Measurements from ENCODE around the gene TOX3. TPM values are rescaled to one million over a fixed set of nuclear protein-coding genes. Genes with fewer than 3 reads are reported as not detected.

The TOX3 gene
- polyA plus RNA-seq, 2 of the 4 experiments (the other 2 are of a cell fraction), result 0.10 to 2.2 TPM

DNA sequence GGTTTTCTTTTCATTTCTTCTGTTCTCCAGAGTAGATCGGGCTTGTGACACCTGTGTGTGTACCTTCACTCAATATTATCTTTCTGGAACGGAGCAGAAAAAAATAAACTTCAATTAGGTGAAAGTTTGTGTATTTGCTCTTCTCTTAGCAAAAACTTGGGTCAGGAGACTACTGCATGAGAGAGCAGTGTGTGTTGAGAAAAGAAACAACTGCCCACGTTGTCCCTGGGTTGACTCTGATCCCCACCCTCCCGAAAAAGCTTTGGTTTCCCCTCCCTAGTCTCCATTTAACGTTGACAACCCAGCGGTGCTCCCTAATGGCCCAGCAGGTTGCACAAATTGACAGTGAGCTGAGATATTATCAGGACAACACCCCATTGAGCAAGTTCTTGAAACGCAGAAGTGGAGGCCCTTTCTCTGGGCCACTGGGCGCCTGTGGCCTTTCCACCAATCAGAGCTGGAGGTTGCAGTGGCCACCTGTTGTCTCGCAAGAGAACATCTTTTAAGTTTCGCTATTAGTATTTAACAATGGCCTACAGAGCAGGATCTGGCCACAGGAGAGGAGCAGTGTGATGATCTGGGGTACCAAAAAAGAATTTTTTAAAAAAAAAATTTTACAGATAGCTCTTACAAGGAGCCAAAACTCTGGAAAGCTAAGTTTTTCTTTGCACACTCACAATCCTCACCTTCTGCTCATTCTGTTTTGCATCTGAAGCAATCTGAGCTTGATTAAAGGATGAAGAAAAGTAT, 1.5 kb upstream of the TOX3 start:
- no peak overlapping the region for H3K27ac ChIP-seq
- ChIA-PET POLR2A (no interaction called here), CTCF (interaction anchor here (1.1 to 1.3 kb wide), 3 partner anchors 38 to 474 kb away, joined by 3 to 4 read pairs (median 3); no protein-coding TSS in a partner anchor)
- 83% methylated on average over 10 of the region's 10 CpGs for WGBS (ENCODE audit: missing lambda C conversion rate)
- ATAC-seq (no peak), FAIRE-seq (no peak), DNase-seq (ENCODE audit: low read depth in 1 of 2, low spot score in 1 of 2) (no peak)
- peaks cover 22% of the 10 kb centered on the region for H3K4me1 ChIP-seq
- TF ChIP-seq HOXB13 (CRISPR knock-in tag; IDR thresholded peaks at IDR 0.05; ENCODE audit: low read depth) (no peak), BHLHE40 (IDR thresholded peaks at IDR 0.05; ENCODE audit: low read depth, low read length) (no peak), TFCP2L1 (CRISPR knock-in tag; IDR thresholded peaks at IDR 0.05) (no peak), CBX2 (IDR thresholded peaks at IDR 0.05; ENCODE audit: borderline replicate concordance, low read depth) (no peak), POLR2AphosphoS2 (conservative IDR thresholded peaks at IDR 0.05; ENCODE audit: low read length) (no peak), POLR2A (IDR thresholded peaks at IDR 0.05; ENCODE audit: low read length) (no peak), CBX8 (IDR thresholded peaks at IDR 0.05) (no peak), HOXA7 (CRISPR knock-in tag; IDR thresholded peaks at IDR 0.05) (no peak), TP53 (CRISPR knock-in tag; IDR thresholded peaks at IDR 0.05) (no peak), NR3C1 (IDR thresholded peaks at IDR 0.05) (no peak), FOSB (CRISPR knock-in tag; IDR thresholded peaks at IDR 0.05) (no peak), CHD4 (IDR thresholded peaks at IDR 0.05; ENCODE audit: borderline replicate concordance) (no peak), RNF2 (IDR thresholded peaks at IDR 0.05; ENCODE audit: borderline replicate concordance, low read depth) (no peak), RAD21 (conservative IDR thresholded peaks at IDR 0.05 in 1 of 2, IDR thresholded peaks at IDR 0.05 in 1 of 2) (no peak), GATA3 (IDR thresholded peaks at IDR 0.05; ENCODE audit: borderline replicate concordance) (no peak), ZNF302 (CRISPR knock-in tag; IDR thresholded peaks at IDR 0.05) (no peak)
- TF ChIP-seq, protein P1, sequence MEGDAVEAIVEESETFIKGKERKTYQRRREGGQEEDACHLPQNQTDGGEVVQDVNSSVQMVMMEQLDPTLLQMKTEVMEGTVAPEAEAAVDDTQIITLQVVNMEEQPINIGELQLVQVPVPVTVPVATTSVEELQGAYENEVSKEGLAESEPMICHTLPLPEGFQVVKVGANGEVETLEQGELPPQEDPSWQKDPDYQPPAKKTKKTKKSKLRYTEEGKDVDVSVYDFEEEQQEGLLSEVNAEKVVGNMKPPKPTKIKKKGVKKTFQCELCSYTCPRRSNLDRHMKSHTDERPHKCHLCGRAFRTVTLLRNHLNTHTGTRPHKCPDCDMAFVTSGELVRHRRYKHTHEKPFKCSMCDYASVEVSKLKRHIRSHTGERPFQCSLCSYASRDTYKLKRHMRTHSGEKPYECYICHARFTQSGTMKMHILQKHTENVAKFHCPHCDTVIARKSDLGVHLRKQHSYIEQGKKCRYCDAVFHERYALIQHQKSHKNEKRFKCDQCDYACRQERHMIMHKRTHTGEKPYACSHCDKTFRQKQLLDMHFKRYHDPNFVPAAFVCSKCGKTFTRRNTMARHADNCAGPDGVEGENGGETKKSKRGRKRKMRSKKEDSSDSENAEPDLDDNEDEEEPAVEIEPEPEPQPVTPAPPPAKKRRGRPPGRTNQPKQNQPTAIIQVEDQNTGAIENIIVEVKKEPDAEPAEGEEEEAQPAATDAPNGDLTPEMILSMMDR (IDR thresholded peaks at IDR 0.05), result no peak
- TF ChIP-seq, protein P2, sequence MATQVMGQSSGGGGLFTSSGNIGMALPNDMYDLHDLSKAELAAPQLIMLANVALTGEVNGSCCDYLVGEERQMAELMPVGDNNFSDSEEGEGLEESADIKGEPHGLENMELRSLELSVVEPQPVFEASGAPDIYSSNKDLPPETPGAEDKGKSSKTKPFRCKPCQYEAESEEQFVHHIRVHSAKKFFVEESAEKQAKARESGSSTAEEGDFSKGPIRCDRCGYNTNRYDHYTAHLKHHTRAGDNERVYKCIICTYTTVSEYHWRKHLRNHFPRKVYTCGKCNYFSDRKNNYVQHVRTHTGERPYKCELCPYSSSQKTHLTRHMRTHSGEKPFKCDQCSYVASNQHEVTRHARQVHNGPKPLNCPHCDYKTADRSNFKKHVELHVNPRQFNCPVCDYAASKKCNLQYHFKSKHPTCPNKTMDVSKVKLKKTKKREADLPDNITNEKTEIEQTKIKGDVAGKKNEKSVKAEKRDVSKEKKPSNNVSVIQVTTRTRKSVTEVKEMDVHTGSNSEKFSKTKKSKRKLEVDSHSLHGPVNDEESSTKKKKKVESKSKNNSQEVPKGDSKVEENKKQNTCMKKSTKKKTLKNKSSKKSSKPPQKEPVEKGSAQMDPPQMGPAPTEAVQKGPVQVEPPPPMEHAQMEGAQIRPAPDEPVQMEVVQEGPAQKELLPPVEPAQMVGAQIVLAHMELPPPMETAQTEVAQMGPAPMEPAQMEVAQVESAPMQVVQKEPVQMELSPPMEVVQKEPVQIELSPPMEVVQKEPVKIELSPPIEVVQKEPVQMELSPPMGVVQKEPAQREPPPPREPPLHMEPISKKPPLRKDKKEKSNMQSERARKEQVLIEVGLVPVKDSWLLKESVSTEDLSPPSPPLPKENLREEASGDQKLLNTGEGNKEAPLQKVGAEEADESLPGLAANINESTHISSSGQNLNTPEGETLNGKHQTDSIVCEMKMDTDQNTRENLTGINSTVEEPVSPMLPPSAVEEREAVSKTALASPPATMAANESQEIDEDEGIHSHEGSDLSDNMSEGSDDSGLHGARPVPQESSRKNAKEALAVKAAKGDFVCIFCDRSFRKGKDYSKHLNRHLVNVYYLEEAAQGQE (IDR thresholded peaks at IDR 0.05), result no peak
- TF ChIP-seq, protein P3, sequence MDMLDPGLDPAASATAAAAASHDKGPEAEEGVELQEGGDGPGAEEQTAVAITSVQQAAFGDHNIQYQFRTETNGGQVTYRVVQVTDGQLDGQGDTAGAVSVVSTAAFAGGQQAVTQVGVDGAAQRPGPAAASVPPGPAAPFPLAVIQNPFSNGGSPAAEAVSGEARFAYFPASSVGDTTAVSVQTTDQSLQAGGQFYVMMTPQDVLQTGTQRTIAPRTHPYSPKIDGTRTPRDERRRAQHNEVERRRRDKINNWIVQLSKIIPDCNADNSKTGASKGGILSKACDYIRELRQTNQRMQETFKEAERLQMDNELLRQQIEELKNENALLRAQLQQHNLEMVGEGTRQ (IDR thresholded peaks at IDR 0.05), result no peak
- TF ChIP-seq, protein P4, sequence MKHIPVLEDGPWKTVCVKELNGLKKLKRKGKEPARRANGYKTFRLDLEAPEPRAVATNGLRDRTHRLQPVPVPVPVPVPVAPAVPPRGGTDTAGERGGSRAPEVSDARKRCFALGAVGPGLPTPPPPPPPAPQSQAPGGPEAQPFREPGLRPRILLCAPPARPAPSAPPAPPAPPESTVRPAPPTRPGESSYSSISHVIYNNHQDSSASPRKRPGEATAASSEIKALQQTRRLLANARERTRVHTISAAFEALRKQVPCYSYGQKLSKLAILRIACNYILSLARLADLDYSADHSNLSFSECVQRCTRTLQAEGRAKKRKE (CRISPR knock-in tag; IDR thresholded peaks at IDR 0.05; ENCODE audit: low read depth), result no peak
- H3K4me2 ChIP-seq, result no peak overlapping the region
- H3K4me3 ChIP-seq, result no peak overlapping the region
- no peaks in the 10 kb centered on the region for H3K9me3 ChIP-seq
